ENCODE measurements around the gene TRIM4.

Gene TRIM4

GRCh38 chr7:99928188-99928587 lies 8.9 kb upstream of the TRIM4 start:
- H3K27ac ChIP-seq: peak overlapping the region; percentile 93
- H3K9me3 ChIP-seq (ENCODE audit: low read depth, low read length): no peaks in the 10 kb centered on the region
- no peak overlapping the region for H3K9ac ChIP-seq (ENCODE audit: insufficient read length)
- H3K36me3 ChIP-seq (ENCODE audit: insufficient read depth, low read length): no peaks in the 10 kb centered on the region
- peak; percentile 61 for DNase-seq (ENCODE audit: low read depth, low spot score)
- no peak for TF ChIP-seq FOXP2 (optimal IDR thresholded peaks at IDR 0.05; ENCODE audit: control extremely low read depth, extremely low read length, insufficient read depth)
- peak; percentile 56; the same call in 1 of the 2 replicates for TF ChIP-seq POLR2AphosphoS5 (IDR thresholded peaks at IDR 0.05; ENCODE audit: borderline replicate concordance, low read depth, low read length)
- no peak for TF ChIP-seq EZH2 (IDR thresholded peaks at IDR 0.05)
- H3K4me3 ChIP-seq: peak overlapping the region; percentile 68

GRCh38 chr7:99927536-99927935 lies 8.2 kb upstream of the TRIM4 start:
- H3K36me3 ChIP-seq (ENCODE audit: insufficient read depth, low read length): no peaks in the 10 kb centered on the region
- H3K9me3 ChIP-seq (ENCODE audit: low read depth, low read length): no peaks in the 10 kb centered on the region
- H3K27ac ChIP-seq: peak overlapping the region; percentile 93
- peak overlapping the region; percentile 68 for H3K4me3 ChIP-seq
- DNase-seq (ENCODE audit: low read depth, low spot score): no peak
- TF ChIP-seq FOXP2 (optimal IDR thresholded peaks at IDR 0.05; ENCODE audit: control extremely low read depth, extremely low read length, insufficient read depth): no peak
- peak overlapping the region; percentile 14 for H3K9ac ChIP-seq (ENCODE audit: insufficient read length)

- Histone ChIP-seq H3K27ac (no peak overlapping the region), H3K9me3 (ENCODE audit: low read depth, low read length) (no peaks in the 10 kb centered on the region), H3K4me3 (no peak overlapping the region), H3K36me3 (ENCODE audit: insufficient read depth, low read length) (peaks cover 3% of the 10 kb centered on the region), H3K9ac (ENCODE audit: insufficient read length) (no peak overlapping the region)
- DNase-seq (ENCODE audit: low read depth, low spot score): no peak
- TF ChIP-seq POLR2AphosphoS5 (IDR thresholded peaks at IDR 0.05; ENCODE audit: borderline replicate concordance, low read depth, low read length) (no peak), FOXP2 (optimal IDR thresholded peaks at IDR 0.05; ENCODE audit: control extremely low read depth, extremely low read length, insufficient read depth) (no peak), EZH2 (IDR thresholded peaks at IDR 0.05) (no peak)
Observed at GRCh38 chr7:99926321-99926720, 7.0 kb upstream of the TRIM4 start.

GRCh38 chr7:99923200-99923599 lies 3.9 kb upstream of the TRIM4 start:
- no peak for DNase-seq (ENCODE audit: low read depth, low spot score)
- no peaks in the 10 kb centered on the region for H3K9me3 ChIP-seq (ENCODE audit: low read depth, low read length)
- no peak for TF ChIP-seq FOXP2 (optimal IDR thresholded peaks at IDR 0.05; ENCODE audit: control extremely low read depth, extremely low read length, insufficient read depth)
- TF ChIP-seq EZH2 (IDR thresholded peaks at IDR 0.05): no peak
- TF ChIP-seq POLR2AphosphoS5 (IDR thresholded peaks at IDR 0.05; ENCODE audit: borderline replicate concordance, low read depth, low read length): no peak
- no peak overlapping the region for H3K9ac ChIP-seq (ENCODE audit: insufficient read length)
- H3K36me3 ChIP-seq (ENCODE audit: insufficient read depth, low read length): peaks cover 11% of the 10 kb centered on the region
- H3K27ac ChIP-seq: no peak overlapping the region
- H3K4me3 ChIP-seq: no peak overlapping the region

- H3K27ac ChIP-seq: peak overlapping the region; percentile 81; the same call in 1 of the 2 replicates
Observed at GRCh38 chr7:99920149-99920548, 819 bp upstream of the TRIM4 start.

GRCh38 chr7:99919814-99920112 lies 433 bp upstream of the TRIM4 start:
- peaks cover 18% of the 10 kb centered on the region for H3K36me3 ChIP-seq (ENCODE audit: insufficient read depth, low read length)
- H3K9ac ChIP-seq (ENCODE audit: insufficient read length): peak overlapping the region; percentile 95
- TF ChIP-seq FOXP2 (optimal IDR thresholded peaks at IDR 0.05; ENCODE audit: control extremely low read depth, extremely low read length, insufficient read depth): no peak
- TF ChIP-seq POLR2AphosphoS5 (IDR thresholded peaks at IDR 0.05; ENCODE audit: borderline replicate concordance, low read depth, low read length): no peak; the same call in 1 of the 2 replicates
- TF ChIP-seq EZH2 (IDR thresholded peaks at IDR 0.05): no peak
- no peak for DNase-seq (ENCODE audit: low read depth, low spot score)
- no peaks in the 10 kb centered on the region for H3K9me3 ChIP-seq (ENCODE audit: low read depth, low read length)
- peak overlapping the region; percentile 81 for H3K27ac ChIP-seq
- peak overlapping the region; percentile 90 for H3K4me3 ChIP-seq

More at GRCh38 chr7:99920149-99920548, 819 bp upstream of the TRIM4 start:
- Histone ChIP-seq H3K36me3 (ENCODE audit: insufficient read depth, low read length) (peaks cover 18% of the 10 kb centered on the region), H3K9me3 (ENCODE audit: low read depth, low read length) (no peaks in the 10 kb centered on the region), H3K4me3 (peak overlapping the region; percentile 90), H3K9ac (ENCODE audit: insufficient read length) (peak overlapping the region; percentile 95)
- DNase-seq (ENCODE audit: low read depth, low spot score): no peak
- no peak for TF ChIP-seq EZH2 (IDR thresholded peaks at IDR 0.05)
- no peak for TF ChIP-seq POLR2AphosphoS5 (IDR thresholded peaks at IDR 0.05; ENCODE audit: borderline replicate concordance, low read depth, low read length)
- no peak for TF ChIP-seq FOXP2 (optimal IDR thresholded peaks at IDR 0.05; ENCODE audit: control extremely low read depth, extremely low read length, insufficient read depth)

- Histone ChIP-seq H3K9ac (ENCODE audit: insufficient read length) (no peak overlapping the region), H3K27ac (no peak overlapping the region), H3K4me3 (no peak overlapping the region), H3K9me3 (ENCODE audit: low read depth, low read length) (no peaks in the 10 kb centered on the region), H3K36me3 (ENCODE audit: insufficient read depth, low read length) (peaks cover 36% of the 10 kb centered on the region)
- DNase-seq (ENCODE audit: low read depth, low spot score): no peak
- TF ChIP-seq EZH2 (IDR thresholded peaks at IDR 0.05) (no peak), POLR2AphosphoS5 (IDR thresholded peaks at IDR 0.05; ENCODE audit: borderline replicate concordance, low read depth, low read length) (no peak), FOXP2 (optimal IDR thresholded peaks at IDR 0.05; ENCODE audit: control extremely low read depth, extremely low read length, insufficient read depth) (no peak)
Observed at GRCh38 chr7:99910976-99911375, 8.4 kb downstream of the TRIM4 start.

GRCh38 chr7:99901581-99901980 lies 17.7 kb downstream of the TRIM4 start:
- H3K4me3 ChIP-seq: no peak overlapping the region
- TF ChIP-seq POLR2AphosphoS5 (IDR thresholded peaks at IDR 0.05; ENCODE audit: borderline replicate concordance, low read depth, low read length) (no peak), EZH2 (IDR thresholded peaks at IDR 0.05) (no peak), FOXP2 (optimal IDR thresholded peaks at IDR 0.05; ENCODE audit: control extremely low read depth, extremely low read length, insufficient read depth) (no peak)
- peaks cover 51% of the 10 kb centered on the region for H3K36me3 ChIP-seq (ENCODE audit: insufficient read depth, low read length)
- no peak overlapping the region for H3K9ac ChIP-seq (ENCODE audit: insufficient read length)
- no peaks in the 10 kb centered on the region for H3K9me3 ChIP-seq (ENCODE audit: low read depth, low read length)
- no peak for DNase-seq (ENCODE audit: low read depth, low spot score)
- H3K27ac ChIP-seq: peak overlapping the region; percentile 46; the same call in 1 of the 2 replicates

GRCh38 chr7:99899830-99900519 lies 19.4 kb downstream of the TRIM4 start:
- TF ChIP-seq POLR2AphosphoS5 (IDR thresholded peaks at IDR 0.05; ENCODE audit: borderline replicate concordance, low read depth, low read length) (no peak), EZH2 (IDR thresholded peaks at IDR 0.05) (no peak), FOXP2 (optimal IDR thresholded peaks at IDR 0.05; ENCODE audit: control extremely low read depth, extremely low read length, insufficient read depth) (no peak)
- no peak for DNase-seq (ENCODE audit: low read depth, low spot score)
- H3K27ac ChIP-seq: no peak overlapping the region
- no peak overlapping the region for H3K4me3 ChIP-seq
- H3K9ac ChIP-seq (ENCODE audit: insufficient read length): no peak overlapping the region
- H3K36me3 ChIP-seq (ENCODE audit: insufficient read depth, low read length): peaks cover 44% of the 10 kb centered on the region
- H3K9me3 ChIP-seq (ENCODE audit: low read depth, low read length): no peaks in the 10 kb centered on the region
